Measurements from ENCODE around the gene NCOR2. TPM values are rescaled to one million over a fixed set of nuclear protein-coding genes. Genes with fewer than 3 reads are reported as not detected.

The NCOR2 gene
- total RNA-seq, 1 donor from 2014 or later = 118 TPM

- no peak overlapping the region for H3K4me3 Mint-ChIP-seq
- DNase-seq (ENCODE audit: low spot score) = no peak
- H3K4me1 Mint-ChIP-seq (ENCODE audit: low read depth) = peaks cover 5% of the 10 kb centered on the region
- no peaks in the 10 kb centered on the region for H3K36me3 Mint-ChIP-seq (ENCODE audit: low read depth)
- no peaks in the 10 kb centered on the region for H3K27me3 Mint-ChIP-seq (ENCODE audit: insufficient read depth)
- no peak overlapping the region for H3K27ac Mint-ChIP-seq
- no peaks in the 10 kb centered on the region for H3K9me3 Mint-ChIP-seq
- intact Hi-C loops (cut with micrococcal nuclease) = no loop called here
Observed at GRCh38 chr12:124537525-124538193, 29.8 kb downstream of the NCOR2 start.

DNA sequence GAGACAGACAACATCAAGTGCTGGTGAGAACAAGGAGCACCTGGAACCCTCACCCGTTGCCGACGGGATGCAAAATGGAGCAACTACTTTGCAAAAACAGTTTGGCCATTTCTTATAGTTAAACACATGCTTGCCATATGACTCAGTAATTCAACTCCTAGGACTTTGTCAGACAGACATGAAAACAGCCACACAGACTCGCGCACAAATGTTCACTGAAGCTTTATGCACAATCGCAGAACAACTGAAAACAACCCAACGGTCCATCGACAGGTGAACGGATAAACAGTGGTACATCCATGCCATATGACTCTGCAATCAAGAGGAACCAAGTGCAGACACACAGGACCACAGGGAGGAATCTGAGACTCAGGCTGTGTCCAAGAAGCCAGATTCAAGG, 30.8 kb downstream of the NCOR2 start:
- Mint-ChIP-seq H3K27me3 (ENCODE audit: insufficient read depth) (no peaks in the 10 kb centered on the region), H3K36me3 (ENCODE audit: low read depth) (no peaks in the 10 kb centered on the region), H3K27ac (no peak overlapping the region), H3K9me3 (no peaks in the 10 kb centered on the region), H3K4me1 (ENCODE audit: low read depth) (peaks cover 5% of the 10 kb centered on the region), H3K4me3 (no peak overlapping the region)
- no peak for DNase-seq (ENCODE audit: low spot score)
- intact Hi-C loops (cut with micrococcal nuclease) = no loop called here

DNA sequence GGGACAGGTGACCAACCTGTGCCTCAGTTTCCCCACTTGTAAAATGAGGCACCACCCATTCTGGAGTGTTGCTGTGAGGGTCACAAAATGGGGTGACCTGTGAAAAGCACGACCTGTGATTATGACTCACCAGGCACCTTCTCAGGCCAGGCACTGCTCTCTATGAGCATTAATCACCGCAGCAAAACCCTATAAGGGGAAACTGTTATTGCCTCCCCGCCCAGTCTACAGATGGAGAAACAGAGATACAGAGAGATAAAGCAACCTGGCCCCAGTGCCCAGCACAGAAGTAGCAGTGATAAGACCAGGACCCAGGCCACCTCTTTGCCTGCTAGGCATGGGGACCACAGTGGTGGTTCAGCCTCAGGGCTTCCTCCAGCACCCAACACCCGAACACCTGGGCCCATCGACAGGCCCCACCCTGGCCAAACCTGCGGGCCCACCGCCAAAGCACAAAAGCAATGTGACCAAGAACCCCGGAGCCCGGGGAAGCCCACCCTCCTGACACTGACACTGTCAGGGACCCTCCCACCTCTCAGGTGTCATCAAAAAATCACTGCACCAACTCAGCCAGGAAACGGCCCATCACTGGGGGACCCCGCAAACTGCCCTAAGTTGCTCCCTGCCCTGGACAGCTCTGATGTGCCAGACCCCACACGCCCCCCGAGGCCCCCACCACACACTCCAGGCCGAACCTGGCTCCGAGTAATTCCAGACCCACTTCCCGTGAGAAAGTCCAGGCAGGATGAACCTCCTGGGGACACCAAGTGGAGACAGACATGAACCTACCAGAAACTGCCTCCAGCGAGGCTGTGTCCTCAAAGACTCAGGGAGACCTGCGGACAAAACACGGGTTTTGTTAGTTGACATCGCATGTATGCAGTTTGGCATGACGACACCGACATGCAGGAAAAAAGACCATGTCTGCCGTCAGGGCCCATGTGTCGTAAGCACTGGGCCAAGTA, 32.4 kb downstream of the NCOR2 start:
- intact Hi-C loops (cut with micrococcal nuclease) = no loop called here
- H3K4me3 Mint-ChIP-seq = no peak overlapping the region
- H3K27ac Mint-ChIP-seq = no peak overlapping the region

GRCh38 chr12:124533456-124533855, 34.0 kb downstream of the NCOR2 start:
- peaks cover 6% of the 10 kb centered on the region for H3K4me1 Mint-ChIP-seq (ENCODE audit: low read depth)
- no peaks in the 10 kb centered on the region for H3K9me3 Mint-ChIP-seq
- no peaks in the 10 kb centered on the region for H3K27me3 Mint-ChIP-seq (ENCODE audit: insufficient read depth)
- no peak overlapping the region for H3K4me3 Mint-ChIP-seq
- no peak for DNase-seq (ENCODE audit: low spot score)
- no peaks in the 10 kb centered on the region for H3K36me3 Mint-ChIP-seq (ENCODE audit: low read depth)
- intact Hi-C loops (cut with micrococcal nuclease) = no loop called here
- H3K27ac Mint-ChIP-seq = no peak overlapping the region

More for the DNA sequence above, 32.4 kb downstream of the NCOR2 start:
- Mint-ChIP-seq H3K27me3 (ENCODE audit: insufficient read depth) (no peaks in the 10 kb centered on the region), H3K4me1 (ENCODE audit: low read depth) (peaks cover 11% of the 10 kb centered on the region), H3K9me3 (no peaks in the 10 kb centered on the region), H3K36me3 (ENCODE audit: low read depth) (no peaks in the 10 kb centered on the region)
- DNase-seq (ENCODE audit: low spot score) = no peak

DNA sequence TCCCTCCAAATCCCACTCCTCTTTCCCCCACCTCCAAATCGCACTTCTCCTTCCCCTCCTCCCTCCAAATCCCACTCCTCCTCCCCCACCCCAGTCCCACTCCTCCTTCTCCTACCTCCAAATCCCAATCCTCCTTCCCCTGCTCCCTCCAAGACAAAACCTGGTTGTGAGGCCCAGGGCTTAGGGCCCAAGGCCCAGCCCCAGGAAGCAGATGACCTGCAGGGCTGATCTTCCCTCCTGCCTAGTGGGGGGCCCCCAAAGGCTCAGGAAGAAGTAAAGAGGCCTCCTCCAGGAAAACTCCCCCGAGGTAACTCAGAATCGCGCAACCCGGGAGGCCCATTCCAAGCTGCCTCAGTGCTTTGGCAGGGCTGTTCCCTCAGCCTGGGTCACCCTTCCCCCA, 34.4 kb downstream of the NCOR2 start:
- no peak overlapping the region for H3K27ac Mint-ChIP-seq
- intact Hi-C loops (cut with micrococcal nuclease) = no loop called here

GRCh38 chr12:124532331-124532750, 35.1 kb downstream of the NCOR2 start:
- no peak overlapping the region for H3K4me3 Mint-ChIP-seq
- no peak overlapping the region for H3K27ac Mint-ChIP-seq
- no peaks in the 10 kb centered on the region for H3K36me3 Mint-ChIP-seq (ENCODE audit: low read depth)
- H3K4me1 Mint-ChIP-seq (ENCODE audit: low read depth) = peaks cover 6% of the 10 kb centered on the region
- no peak for DNase-seq (ENCODE audit: low spot score)
- intact Hi-C loops (cut with micrococcal nuclease) = no loop called here
- H3K9me3 Mint-ChIP-seq = no peaks in the 10 kb centered on the region
- no peaks in the 10 kb centered on the region for H3K27me3 Mint-ChIP-seq (ENCODE audit: insufficient read depth)

More for the DNA sequence above, 34.4 kb downstream of the NCOR2 start:
- Mint-ChIP-seq H3K4me3 (no peak overlapping the region), H3K9me3 (no peaks in the 10 kb centered on the region), H3K4me1 (ENCODE audit: low read depth) (peaks cover 6% of the 10 kb centered on the region), H3K36me3 (ENCODE audit: low read depth) (no peaks in the 10 kb centered on the region), H3K27me3 (ENCODE audit: insufficient read depth) (no peaks in the 10 kb centered on the region)
- DNase-seq (ENCODE audit: low spot score) = no peak

DNA sequence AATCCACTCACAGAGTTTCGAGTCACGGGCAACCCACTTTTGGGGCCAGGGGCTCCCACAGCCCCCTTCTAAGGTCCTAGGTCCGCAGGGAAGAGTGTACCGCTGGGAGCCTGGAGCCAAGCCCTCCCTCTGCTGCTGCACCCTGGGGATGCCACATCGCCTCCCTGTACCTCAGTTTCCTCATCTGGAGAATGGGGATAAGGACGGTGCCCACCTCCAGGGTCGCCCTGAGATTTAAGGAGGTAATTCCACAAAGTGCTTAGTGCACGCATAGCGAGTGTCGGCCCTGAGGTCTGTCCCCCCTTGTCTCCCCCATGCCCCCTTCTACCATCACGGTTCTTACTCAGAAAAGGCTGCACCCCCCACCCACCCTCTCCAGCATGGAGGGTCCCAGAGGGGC, 35.5 kb downstream of the NCOR2 start:
- H3K4me1 Mint-ChIP-seq (ENCODE audit: low read depth) = peaks cover 6% of the 10 kb centered on the region
- no peak for DNase-seq (ENCODE audit: low spot score)
- no peak overlapping the region for H3K27ac Mint-ChIP-seq
- H3K9me3 Mint-ChIP-seq = no peaks in the 10 kb centered on the region
- peaks cover 2% of the 10 kb centered on the region for H3K36me3 Mint-ChIP-seq (ENCODE audit: low read depth)
- no peaks in the 10 kb centered on the region for H3K27me3 Mint-ChIP-seq (ENCODE audit: insufficient read depth)
- intact Hi-C loops (cut with micrococcal nuclease) = no loop called here
- H3K4me3 Mint-ChIP-seq = no peak overlapping the region

- H3K4me3 Mint-ChIP-seq = no peak overlapping the region
- H3K36me3 Mint-ChIP-seq (ENCODE audit: low read depth) = peaks cover 2% of the 10 kb centered on the region
- H3K27me3 Mint-ChIP-seq (ENCODE audit: insufficient read depth) = no peaks in the 10 kb centered on the region
- intact Hi-C loops (cut with micrococcal nuclease) = no loop called here
- DNase-seq (ENCODE audit: low spot score) = no peak
- H3K9me3 Mint-ChIP-seq = no peaks in the 10 kb centered on the region
- no peak overlapping the region for H3K27ac Mint-ChIP-seq
- H3K4me1 Mint-ChIP-seq (ENCODE audit: low read depth) = peaks cover 6% of the 10 kb centered on the region
Observed at GRCh38 chr12:124531281-124531745, 36.1 kb downstream of the NCOR2 start.

- intact Hi-C loops (cut with micrococcal nuclease) = no loop called here
- no peak for DNase-seq (ENCODE audit: low spot score)
- H3K27ac Mint-ChIP-seq = no peak overlapping the region
Observed at GRCh38 chr12:124530637-124531263, 36.7 kb downstream of the NCOR2 start.

DNA sequence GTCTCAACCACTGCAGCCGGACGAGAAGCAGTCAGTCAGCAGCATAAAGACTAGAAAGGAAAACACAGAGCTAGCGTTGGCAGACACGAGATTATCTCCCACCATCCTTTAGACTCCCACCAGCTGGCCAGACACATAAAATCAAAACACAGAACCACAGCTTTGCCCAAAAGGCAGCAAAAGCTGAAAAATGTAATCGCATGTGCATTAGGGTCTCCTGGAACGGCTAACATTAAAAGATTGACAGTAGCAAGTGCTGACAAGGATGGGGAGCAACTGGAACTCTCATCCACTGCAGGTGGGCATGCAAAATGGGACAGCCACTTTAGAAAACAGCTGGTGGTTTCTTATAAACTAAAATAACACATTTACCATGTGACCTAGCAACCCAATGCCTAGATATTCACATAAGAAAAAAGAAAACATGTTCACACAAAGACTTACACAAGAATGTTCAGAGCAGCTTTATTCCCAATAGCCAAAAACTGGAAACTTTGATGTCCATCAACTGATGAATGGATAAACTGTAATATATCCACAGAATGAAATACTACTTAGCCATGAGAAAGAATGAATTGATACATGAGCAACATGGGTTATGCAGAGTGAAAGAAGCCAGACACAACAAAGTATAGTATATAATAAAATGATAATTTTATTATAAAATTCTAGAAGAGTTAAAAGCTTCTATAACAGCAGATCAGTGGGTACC, 37.7 kb downstream of the NCOR2 start:
- Mint-ChIP-seq H3K4me3 (no peak overlapping the region), H3K27ac (no peak overlapping the region), H3K4me1 (ENCODE audit: low read depth) (peaks cover 7% of the 10 kb centered on the region), H3K36me3 (ENCODE audit: low read depth) (peaks cover 2% of the 10 kb centered on the region), H3K9me3 (no peaks in the 10 kb centered on the region), H3K27me3 (ENCODE audit: insufficient read depth) (no peaks in the 10 kb centered on the region)
- intact Hi-C loops (cut with micrococcal nuclease) = no loop called here
- no peak for DNase-seq (ENCODE audit: low spot score)

More at GRCh38 chr12:124530637-124531263, 36.7 kb downstream of the NCOR2 start:
- Mint-ChIP-seq H3K36me3 (ENCODE audit: low read depth) (peaks cover 2% of the 10 kb centered on the region), H3K27me3 (ENCODE audit: insufficient read depth) (no peaks in the 10 kb centered on the region), H3K4me3 (no peak overlapping the region), H3K4me1 (ENCODE audit: low read depth) (peaks cover 6% of the 10 kb centered on the region), H3K9me3 (no peaks in the 10 kb centered on the region)

GRCh38 chr12:124527861-124528561, 39.4 kb downstream of the NCOR2 start:
- Mint-ChIP-seq H3K4me3 (no peak overlapping the region), H3K4me1 (ENCODE audit: low read depth) (peaks cover 23% of the 10 kb centered on the region), H3K27ac (no peak overlapping the region)

More at GRCh38 chr12:124527861-124528561, 39.4 kb downstream of the NCOR2 start:
- Mint-ChIP-seq H3K36me3 (ENCODE audit: low read depth) (peaks cover 2% of the 10 kb centered on the region), H3K27me3 (ENCODE audit: insufficient read depth) (no peaks in the 10 kb centered on the region), H3K9me3 (no peaks in the 10 kb centered on the region)
- intact Hi-C loops (cut with micrococcal nuclease) = no loop called here
- DNase-seq (ENCODE audit: low spot score) = no peak
